Stomach (tissue), 4 donors: ENCODE measurements around the gene SNX1.

Source experiments
- EP300 ChIP-seq: sonication (generic); formaldehyde crosslinking; IDR thresholded peaks from one replicate; pipeline ENCODE4 v1.6.1; 2017; ENCODE audit warnings: antibody characterized with exemption
- TF ChIP-seq, protein P1 (sequence below), 7 experiments: fragments of 450-650 bp in 4 of 7; fragments of 200-600 bp in 3 of 7; sonication (generic) in 3 of 7; IDR thresholded peaks; one replicate each; pipeline ENCODE4 v1.5.1; 2016 to 2019; ENCODE audit warnings: antibody characterized with exemption in 7 of 7, control low read depth in 2 of 7, mild to moderate bottlenecking in 1 of 7

DNA sequence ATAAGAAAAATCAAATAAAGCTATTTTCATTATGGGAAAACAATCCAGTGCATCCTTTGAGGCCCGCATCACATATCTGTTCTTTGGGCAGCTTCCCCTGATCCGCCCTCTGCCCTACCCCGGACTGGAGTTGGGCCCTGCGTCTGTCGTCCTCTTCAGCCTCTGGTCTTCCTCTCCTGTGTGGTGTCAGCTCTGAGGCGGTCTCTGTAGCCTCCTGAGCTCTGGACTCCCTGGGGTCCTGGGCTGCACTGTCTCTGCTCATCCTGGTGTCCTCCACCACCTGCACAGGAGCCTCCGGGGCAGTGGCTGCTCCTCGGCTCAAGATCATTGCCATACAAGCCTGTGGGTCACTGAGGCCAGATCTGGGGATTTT lies 48.4 kb downstream of the SNX1 start:
- TF ChIP-seq EP300: no peak
- TF ChIP-seq, protein P1, sequence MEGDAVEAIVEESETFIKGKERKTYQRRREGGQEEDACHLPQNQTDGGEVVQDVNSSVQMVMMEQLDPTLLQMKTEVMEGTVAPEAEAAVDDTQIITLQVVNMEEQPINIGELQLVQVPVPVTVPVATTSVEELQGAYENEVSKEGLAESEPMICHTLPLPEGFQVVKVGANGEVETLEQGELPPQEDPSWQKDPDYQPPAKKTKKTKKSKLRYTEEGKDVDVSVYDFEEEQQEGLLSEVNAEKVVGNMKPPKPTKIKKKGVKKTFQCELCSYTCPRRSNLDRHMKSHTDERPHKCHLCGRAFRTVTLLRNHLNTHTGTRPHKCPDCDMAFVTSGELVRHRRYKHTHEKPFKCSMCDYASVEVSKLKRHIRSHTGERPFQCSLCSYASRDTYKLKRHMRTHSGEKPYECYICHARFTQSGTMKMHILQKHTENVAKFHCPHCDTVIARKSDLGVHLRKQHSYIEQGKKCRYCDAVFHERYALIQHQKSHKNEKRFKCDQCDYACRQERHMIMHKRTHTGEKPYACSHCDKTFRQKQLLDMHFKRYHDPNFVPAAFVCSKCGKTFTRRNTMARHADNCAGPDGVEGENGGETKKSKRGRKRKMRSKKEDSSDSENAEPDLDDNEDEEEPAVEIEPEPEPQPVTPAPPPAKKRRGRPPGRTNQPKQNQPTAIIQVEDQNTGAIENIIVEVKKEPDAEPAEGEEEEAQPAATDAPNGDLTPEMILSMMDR (IDR thresholded peaks at IDR 0.05): no peak
